BJ (cell line): ENCODE results near the gene ORAI1. TPM values are rescaled to one million over a fixed set of nuclear protein-coding genes. Genes with fewer than 3 reads are reported as not detected.

Experiments
- CTCF ChIA-PET: fragments of 350-600 bp; formaldehyde crosslinking; extraction: SDS; loops from one replicate; lab custom pipeline; 2021; ENCODE audit warnings: antibody characterized with exemption, inconsistent platforms; lab: Yijun Ruan, JAX
- POLR2A ChIA-PET: fragments of 300-600 bp; sonication (Branson Sonifier 250); formaldehyde crosslinking; extraction: SDS; loops from one replicate; lab custom pipeline; 2021; ENCODE audit warnings: antibody characterized with exemption; lab: Charles Lee
- DNase-seq: peaks from one replicate; pipeline ENCODE4 v3.0.0-alpha.2; 2011; ENCODE audit warnings: low read depth
- H3K27me3 ChIP-seq: 2 replicates; pipeline ENCODE4 v1.6.0; 2011; ENCODE audit warnings: low read length; ENCODE audit not compliant: control insufficient read depth, insufficient read depth
- H3K36me3 ChIP-seq: 2 replicates; pipeline ENCODE4 v1.5.1; 2011; ENCODE audit warnings: low read length; ENCODE audit not compliant: control insufficient read depth, insufficient read depth
- H3K4me3 ChIP-seq: 2 replicates; pipeline ENCODE4 v1.5.1; 2011; ENCODE audit warnings: low read depth, mild to moderate bottlenecking, control low read depth, low read length
- polyA plus RNA-seq: library from polyadenylated mRNA; depleted of rRNA; stranded (reverse); fragments of >200 nt; gene quantifications from 2 replicates; pipeline ENCODE4 v1.2.3, GENCODE V29; 2011
- TF ChIP-seq, protein P1 (sequence below): IDR thresholded peaks from 2 replicates; pipeline ENCODE4 v1.5.1; 2011; ENCODE audit warnings: low read depth, mild to moderate bottlenecking, control low read depth, inconsistent platforms, low read length, moderate library complexity; ENCODE audit not compliant: insufficient read depth

The ORAI1 gene
- polyA plus RNA-seq, 1 experiment: 28.3 TPM

DNA sequence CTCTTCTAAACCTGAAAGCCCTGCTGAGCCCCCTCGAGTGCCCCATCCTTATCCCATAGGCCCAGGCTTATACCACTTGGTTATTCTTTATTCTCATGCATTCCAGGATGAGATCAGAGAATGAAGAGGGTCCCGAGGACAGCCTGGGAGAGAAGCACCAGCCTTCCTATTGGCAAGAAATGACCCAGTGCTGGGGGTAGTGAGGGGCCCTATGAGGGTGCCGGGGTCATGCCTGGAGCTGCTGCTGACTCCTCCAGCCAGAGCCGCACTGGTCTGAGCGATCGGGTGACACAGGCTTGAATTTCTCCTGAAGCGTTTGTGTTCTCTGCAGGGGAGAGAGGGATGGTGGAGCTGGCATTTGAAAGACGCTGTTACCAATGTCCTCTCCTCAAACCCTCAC lies 25.0 kb downstream of the ORAI1 start:
- no peak for DNase-seq
- H3K27me3 ChIP-seq: no peaks in the 10 kb centered on the region
- TF ChIP-seq, protein P1, sequence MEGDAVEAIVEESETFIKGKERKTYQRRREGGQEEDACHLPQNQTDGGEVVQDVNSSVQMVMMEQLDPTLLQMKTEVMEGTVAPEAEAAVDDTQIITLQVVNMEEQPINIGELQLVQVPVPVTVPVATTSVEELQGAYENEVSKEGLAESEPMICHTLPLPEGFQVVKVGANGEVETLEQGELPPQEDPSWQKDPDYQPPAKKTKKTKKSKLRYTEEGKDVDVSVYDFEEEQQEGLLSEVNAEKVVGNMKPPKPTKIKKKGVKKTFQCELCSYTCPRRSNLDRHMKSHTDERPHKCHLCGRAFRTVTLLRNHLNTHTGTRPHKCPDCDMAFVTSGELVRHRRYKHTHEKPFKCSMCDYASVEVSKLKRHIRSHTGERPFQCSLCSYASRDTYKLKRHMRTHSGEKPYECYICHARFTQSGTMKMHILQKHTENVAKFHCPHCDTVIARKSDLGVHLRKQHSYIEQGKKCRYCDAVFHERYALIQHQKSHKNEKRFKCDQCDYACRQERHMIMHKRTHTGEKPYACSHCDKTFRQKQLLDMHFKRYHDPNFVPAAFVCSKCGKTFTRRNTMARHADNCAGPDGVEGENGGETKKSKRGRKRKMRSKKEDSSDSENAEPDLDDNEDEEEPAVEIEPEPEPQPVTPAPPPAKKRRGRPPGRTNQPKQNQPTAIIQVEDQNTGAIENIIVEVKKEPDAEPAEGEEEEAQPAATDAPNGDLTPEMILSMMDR: no peak
- no peak overlapping the region for H3K4me3 ChIP-seq
- ChIA-PET CTCF (interaction anchor here (1.0 to 1.8 kb wide), 2 partner anchors 10 to 25 kb away, joined by 4 read pairs; partner anchors contain the start of gene ORAI1), POLR2A (no interaction called here)
- H3K36me3 ChIP-seq: 0 out of 2 replicates have a peak, but pooled peaks cover 1% of the 10 kb centered on the region

DNA sequence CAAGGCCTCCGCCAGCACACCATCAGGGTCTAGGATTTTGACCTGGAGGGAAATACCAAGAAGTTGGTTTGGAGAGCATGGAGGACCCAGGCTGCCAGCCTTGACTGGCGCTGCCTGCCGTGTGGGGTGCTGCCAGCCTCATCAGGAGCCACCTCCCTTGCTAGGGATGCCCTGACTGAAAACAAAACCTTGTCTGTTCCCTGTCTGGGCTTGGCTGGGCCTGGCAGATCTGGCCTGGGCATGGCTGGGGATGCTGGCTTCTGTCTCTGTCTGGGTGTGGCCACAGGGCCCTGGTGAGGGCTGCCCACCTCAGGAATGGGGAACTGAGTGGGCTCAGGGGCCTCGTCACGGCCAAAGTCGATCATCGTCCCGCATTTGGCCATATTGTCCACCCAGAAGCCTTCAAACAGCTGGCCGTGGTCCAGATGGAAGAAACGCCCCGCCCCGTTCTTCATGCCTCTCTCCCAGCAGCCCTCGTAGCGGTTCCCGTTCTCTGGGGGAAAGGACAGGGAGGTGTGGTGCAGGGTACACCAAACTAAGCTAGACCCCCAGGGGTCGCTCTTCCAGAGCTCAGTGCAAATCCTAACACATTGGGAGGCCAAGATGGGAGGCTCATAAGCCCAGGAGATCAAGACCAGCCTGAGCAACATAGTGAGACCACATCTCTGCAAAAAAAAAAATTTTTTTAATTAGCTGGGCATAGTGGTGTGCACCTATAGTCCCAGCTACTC lies 26.6 kb downstream of the ORAI1 start:
- TF ChIP-seq, protein P1: no peak
- H3K27me3 ChIP-seq: no peaks in the 10 kb centered on the region
- POLR2A ChIA-PET: no interaction called here
- H3K4me3 ChIP-seq: no peak overlapping the region
- CTCF ChIA-PET: interaction anchor here (0.6 to 0.9 kb wide), 2 partner anchors 14 to 16 kb away, joined by 4 read pairs; no protein-coding TSS in a partner anchor
- H3K36me3 ChIP-seq: 0 out of 2 replicates have a peak, but pooled peaks cover 1% of the 10 kb centered on the region
- no peak for DNase-seq

DNA sequence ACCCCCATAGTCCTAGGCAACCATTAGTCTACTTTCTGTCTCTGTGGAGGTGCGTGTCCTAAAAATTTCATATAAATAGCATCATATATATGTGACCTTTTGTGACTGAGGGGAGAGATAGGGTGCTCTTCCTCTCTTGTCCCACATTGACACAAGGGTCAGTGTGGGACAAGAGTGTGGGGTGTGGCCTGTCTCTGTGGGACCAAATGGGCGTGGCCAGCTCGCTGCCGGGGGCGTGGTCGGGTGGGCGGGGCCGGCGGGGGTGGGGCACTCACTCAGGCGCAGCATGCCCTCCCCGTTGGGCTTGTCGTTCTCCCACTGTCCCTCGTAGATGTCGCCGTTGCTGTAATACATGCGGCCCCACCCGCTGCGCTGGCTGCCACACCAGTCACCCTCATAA lies 27.7 kb downstream of the ORAI1 start:
- no peak for DNase-seq
- Histone ChIP-seq H3K4me3 (no peak overlapping the region), H3K27me3 (no peaks in the 10 kb centered on the region), H3K36me3 (0 out of 2 replicates have a peak, but pooled peaks cover 1% of the 10 kb centered on the region)
- ChIA-PET POLR2A (no interaction called here), CTCF (interaction anchor here (0.9 kb wide), 1 partner anchor 17 kb away, joined by 4 read pairs; no protein-coding TSS in a partner anchor)
- TF ChIP-seq, protein P1: no peak

DNA sequence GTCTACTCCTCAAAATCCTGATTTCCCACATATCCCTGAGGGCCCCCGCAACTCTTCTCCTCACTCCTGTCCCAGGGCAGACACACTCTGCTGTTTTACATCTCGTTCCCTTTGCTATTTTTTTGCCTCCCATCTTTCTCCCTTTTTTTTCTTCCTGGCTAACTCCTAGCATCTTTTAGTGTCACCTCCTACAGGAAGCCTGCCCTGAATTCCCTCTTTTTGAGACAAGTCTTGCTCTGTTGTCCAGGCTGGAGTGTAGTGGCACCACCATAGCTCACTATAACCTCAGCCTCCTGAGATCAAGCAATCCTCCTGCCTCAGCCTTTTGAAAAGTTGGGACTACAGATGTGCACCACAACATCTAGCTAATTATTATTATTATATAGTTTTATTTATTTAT lies 29.8 kb downstream of the ORAI1 start:
- H3K36me3 ChIP-seq: 0 out of 2 replicates have a peak, but pooled peaks cover 1% of the 10 kb centered on the region
- CTCF ChIA-PET: interaction anchor here (2.1 to 4.3 kb wide), 2 partner anchors 12 to 31 kb away, joined by 6 to 21 read pairs; partner anchors contain the start of genes MORN3 and ORAI1

More for the DNA sequence above, 29.8 kb downstream of the ORAI1 start:
- Histone ChIP-seq H3K4me3 (no peak overlapping the region), H3K27me3 (no peaks in the 10 kb centered on the region)
- no peak for DNase-seq
- TF ChIP-seq, protein P1: no peak
- POLR2A ChIA-PET: no interaction called here
